Activated CD8-positive, alpha-beta memory T cell treated with anti-CD3 and anti-CD28 coated beads, Interleukin-2, amount 10 ng/mL, durations not matched to agents 7 days and 5 days (primary cell): ENCODE data around the gene ZNF747. TPM values are rescaled to one million over a fixed set of nuclear protein-coding genes. Genes with fewer than 3 reads are reported as not detected.
"Not testable (repeated sequence)": the region's sequence is repeated elsewhere in the genome, so short reads cannot be mapped to it uniquely, and the experiment has no call there.

Experiments used
- ATAC-seq: fragments of 150-1000 bp; cut with Tn5 transposase; one replicate; pipeline ENCODE4 v1.10.0; 2021; ENCODE audit warnings: moderate library complexity
- CTCF ChIA-PET: fragments of 350-600 bp; sonication (Branson Sonifier 250); formaldehyde crosslinking; loops from one replicate; lab custom pipeline; 2021; ENCODE audit warnings: antibody characterized with exemption; lab: Charles Lee
- DNase-seq: peaks from one replicate; pipeline ENCODE4 v3.0.0-alpha.2; 2020
- H3K27ac Mint-ChIP-seq: one replicate; pipeline ENCODE4 v1.8.0; 2021; ENCODE audit warnings: mild to moderate bottlenecking, mixed read lengths
- H3K27me3 Mint-ChIP-seq: one replicate; pipeline ENCODE4 v1.8.0; 2021; ENCODE audit warnings: mixed read lengths
- H3K36me3 Mint-ChIP-seq: one replicate; pipeline ENCODE4 v1.8.0; 2021; ENCODE audit warnings: mild to moderate bottlenecking, mixed read lengths
- H3K4me1 Mint-ChIP-seq: one replicate; pipeline ENCODE4 v1.8.0; 2021; ENCODE audit warnings: mixed read lengths
- H3K4me3 Mint-ChIP-seq: one replicate; pipeline ENCODE4 v1.8.0; 2021; ENCODE audit warnings: mild to moderate bottlenecking, moderate library complexity, mixed read lengths
- H3K9me3 Mint-ChIP-seq: one replicate; pipeline ENCODE4 v1.8.0; 2022; ENCODE audit warnings: low read depth, mixed read lengths
- total RNA-seq, 2 experiments: library from RNA; stranded (reverse); gene quantifications; one replicate each; pipeline ENCODE4 v1.2.3, GENCODE V29; 2021

Gene ZNF747
- total RNA-seq, 2 experiments from 2014 or later = 11.3 to 13.2 TPM

DNA sequence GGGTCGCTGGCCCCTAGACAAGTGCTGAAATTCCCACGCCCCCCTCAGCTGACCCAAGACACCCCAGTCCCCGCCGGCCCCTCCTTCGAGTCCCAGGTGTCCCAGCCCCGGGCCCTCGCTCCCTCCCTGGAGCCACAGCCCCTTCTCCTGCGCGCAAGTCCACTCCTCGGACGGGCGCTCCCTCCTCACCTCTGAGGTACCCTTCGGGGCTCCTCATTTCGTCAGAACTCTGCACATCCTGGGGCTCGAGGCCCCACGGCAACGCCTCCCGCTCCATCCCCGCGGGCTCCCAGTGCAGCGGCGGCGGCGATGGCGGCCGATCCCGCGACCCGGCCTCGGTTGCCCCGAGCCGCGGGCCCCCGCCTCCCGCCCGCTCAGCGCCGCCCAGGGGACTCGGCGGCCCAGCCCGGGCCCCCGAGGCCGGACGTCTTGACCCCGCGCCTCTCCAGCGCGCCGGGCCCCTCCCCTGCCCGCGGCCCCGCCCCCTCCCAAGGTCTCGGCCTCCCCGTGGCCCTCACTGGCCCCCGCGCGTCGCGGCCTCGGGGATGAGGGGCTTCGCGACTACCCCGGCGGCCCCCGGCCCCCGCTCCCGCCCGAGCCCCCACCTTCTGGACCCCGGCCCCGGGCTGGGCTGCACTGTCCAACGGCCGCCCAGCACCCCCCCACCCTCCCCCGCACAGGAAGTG is 8.4 kb downstream of the ZNF747 start, which contains the start of gene ZNF768:
Gene ZNF768, minus strand, starts transcription at position 430 of the 686 bp plus-strand sequence. Its CDS starts 153 bp downstream, at position 277.
- Mint-ChIP-seq H3K36me3 (peaks cover 18% of the 10 kb centered on the region), H3K4me3 (peak within 1 kb of the TSS; percentile 74), H3K9me3 (no peaks in the 10 kb centered on the region), H3K27ac (peak within 1 kb of the TSS; percentile 69), H3K27me3 (no peaks in the 10 kb centered on the region), H3K4me1 (peaks cover 22% of the 10 kb centered on the region)
- CTCF ChIA-PET = interaction anchor here (0.6 to 1.9 kb wide), 11 partner anchors 32 to 361 kb away, joined by 3 to 6 read pairs (median 3); partner anchors contain the start of genes DCTPP1 and ZNF764
- ATAC-seq (peak; percentile 32), DNase-seq (peak; percentile 58)

DNA sequence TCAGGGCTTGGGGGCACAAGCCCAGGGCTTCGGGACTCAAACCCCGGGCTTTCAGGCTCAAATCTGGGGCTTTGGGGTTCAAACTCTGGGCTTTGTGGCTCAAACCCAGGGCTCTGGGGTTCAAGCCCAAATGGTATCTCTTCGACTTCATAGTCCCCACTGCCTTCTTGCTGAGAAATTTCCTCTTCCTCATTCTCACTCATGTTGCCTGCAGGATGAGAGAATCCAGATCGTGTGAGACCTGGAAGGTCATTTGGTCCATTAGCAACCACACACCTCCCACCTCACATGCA is 8.9 kb downstream of the ZNF747 start:
- peaks cover 22% of the 10 kb centered on the region for H3K4me1 Mint-ChIP-seq
- CTCF ChIA-PET = interaction anchor here (1.1 to 1.8 kb wide), 3 partner anchors 45 to 96 kb away, joined by 3 to 5 read pairs (median 4); partner anchors contain the start of gene DCTPP1
- peak overlapping the region; percentile 69 for H3K27ac Mint-ChIP-seq
- H3K9me3 Mint-ChIP-seq = no peaks in the 10 kb centered on the region
- ATAC-seq (no peak), DNase-seq (no peak)
- H3K4me3 Mint-ChIP-seq = peak overlapping the region; percentile 74
- H3K27me3 Mint-ChIP-seq = no peaks in the 10 kb centered on the region
- peaks cover 16% of the 10 kb centered on the region for H3K36me3 Mint-ChIP-seq

DNA sequence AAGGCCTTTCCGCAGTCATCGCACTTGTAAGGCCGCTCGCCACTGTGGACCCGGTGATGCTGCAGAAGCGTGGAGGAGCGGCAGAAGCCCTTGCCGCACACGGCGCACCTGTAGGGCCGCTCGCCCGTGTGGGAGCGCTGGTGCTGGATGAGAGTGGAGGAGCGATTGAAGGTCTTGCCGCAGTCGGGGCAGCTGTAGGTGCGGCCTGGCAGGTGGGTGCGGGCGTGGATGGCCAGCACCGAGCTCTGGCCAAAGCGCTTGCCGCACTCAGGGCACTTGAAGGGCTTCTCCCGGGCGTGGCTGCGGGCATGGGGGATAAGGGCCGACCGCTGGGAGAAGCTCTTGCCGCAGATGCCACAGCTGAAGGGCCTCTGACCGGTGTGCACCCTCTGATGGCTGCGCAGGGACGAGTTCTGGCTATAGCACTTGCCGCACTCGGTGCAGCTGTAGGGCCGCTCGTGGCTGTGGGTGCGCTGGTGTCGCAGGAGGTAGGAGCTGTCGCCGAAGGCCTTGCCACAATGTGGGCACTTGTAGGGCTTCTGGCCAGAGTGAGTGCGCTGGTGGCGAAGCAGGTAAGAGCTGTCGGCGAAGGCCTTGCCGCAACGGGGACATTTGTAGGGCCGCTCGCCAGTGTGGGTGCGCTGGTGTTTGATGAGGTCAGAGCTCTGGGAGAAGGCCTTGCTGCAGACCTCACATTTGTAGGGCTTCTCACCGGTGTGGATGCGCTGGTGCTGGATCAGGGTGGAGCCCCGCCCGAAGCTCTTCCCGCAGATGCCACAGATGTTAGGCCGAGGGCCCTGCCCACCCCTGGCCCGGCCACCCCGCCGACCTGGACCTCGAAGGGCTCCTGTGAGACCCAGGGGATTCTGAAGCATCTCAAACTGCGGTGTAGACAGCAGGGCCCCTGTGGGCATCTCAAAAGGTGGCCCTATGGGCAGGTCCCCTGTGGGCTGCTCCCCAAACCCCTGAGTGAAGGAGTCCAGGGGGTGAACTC is 9.8 kb downstream of the ZNF747 start:
- no peak overlapping the region for H3K27ac Mint-ChIP-seq
- H3K4me3 Mint-ChIP-seq = no peak overlapping the region
- H3K9me3 Mint-ChIP-seq = no peaks in the 10 kb centered on the region
- ATAC-seq (no peak), DNase-seq (no peak)
- CTCF ChIA-PET = interaction anchor here (0.9 to 1.8 kb wide), 4 partner anchors 45 to 95 kb away, joined by 3 to 5 read pairs (median 4); partner anchors contain the start of gene DCTPP1
- H3K27me3 Mint-ChIP-seq = no peaks in the 10 kb centered on the region
- peaks cover 22% of the 10 kb centered on the region for H3K4me1 Mint-ChIP-seq
- peaks cover 21% of the 10 kb centered on the region for H3K36me3 Mint-ChIP-seq

DNA sequence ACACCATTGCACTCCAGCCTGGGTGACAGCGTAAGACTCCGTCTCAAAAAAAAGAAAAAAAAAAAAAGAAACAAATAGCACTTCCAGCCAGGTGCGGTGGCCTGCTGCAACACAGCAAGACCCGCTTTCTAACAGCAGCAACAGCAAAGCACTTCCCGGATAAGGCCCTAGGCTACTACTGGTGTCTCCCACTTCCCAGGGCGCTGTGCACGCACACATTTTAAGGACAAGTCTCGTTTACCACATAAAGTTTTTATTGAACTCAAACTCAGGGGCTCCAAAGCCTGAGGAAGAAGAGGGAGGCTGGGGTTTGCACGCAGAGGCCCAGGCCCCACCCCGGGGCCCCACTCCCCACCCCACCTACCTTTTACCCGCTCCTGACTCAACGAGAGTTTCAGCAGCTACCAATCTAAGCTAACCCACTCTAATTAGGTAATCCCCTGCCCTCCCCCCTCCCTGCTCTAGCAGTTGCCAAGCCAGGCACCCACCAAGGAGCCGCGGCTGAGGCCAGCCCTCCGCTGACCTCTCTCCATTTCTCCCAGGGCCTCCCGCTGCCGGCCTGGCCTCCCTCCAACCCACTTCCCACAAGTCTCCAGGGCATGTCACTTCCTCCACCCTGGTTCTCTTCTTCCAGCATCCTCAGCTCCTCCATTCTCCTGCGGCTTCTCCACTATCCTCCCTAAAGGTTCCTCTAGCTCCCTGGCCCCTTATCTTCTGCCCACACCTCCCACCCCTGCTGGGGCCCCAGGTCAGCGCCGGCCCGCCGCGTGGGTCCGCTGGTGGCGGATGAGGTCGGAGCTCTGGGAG is 10.7 kb downstream of the ZNF747 start:
- no peak overlapping the region for H3K27ac Mint-ChIP-seq
- no peaks in the 10 kb centered on the region for H3K9me3 Mint-ChIP-seq
- ATAC-seq (no peak), DNase-seq (no peak)
- H3K36me3 Mint-ChIP-seq = peaks cover 30% of the 10 kb centered on the region
- H3K27me3 Mint-ChIP-seq = no peaks in the 10 kb centered on the region
- CTCF ChIA-PET = interaction anchor here (0.9 to 1.8 kb wide), 2 partner anchors 54 to 74 kb away, joined by 3 to 5 read pairs; no protein-coding TSS in a partner anchor
- H3K4me1 Mint-ChIP-seq = peaks cover 27% of the 10 kb centered on the region
- H3K4me3 Mint-ChIP-seq = no peak overlapping the region

DNA sequence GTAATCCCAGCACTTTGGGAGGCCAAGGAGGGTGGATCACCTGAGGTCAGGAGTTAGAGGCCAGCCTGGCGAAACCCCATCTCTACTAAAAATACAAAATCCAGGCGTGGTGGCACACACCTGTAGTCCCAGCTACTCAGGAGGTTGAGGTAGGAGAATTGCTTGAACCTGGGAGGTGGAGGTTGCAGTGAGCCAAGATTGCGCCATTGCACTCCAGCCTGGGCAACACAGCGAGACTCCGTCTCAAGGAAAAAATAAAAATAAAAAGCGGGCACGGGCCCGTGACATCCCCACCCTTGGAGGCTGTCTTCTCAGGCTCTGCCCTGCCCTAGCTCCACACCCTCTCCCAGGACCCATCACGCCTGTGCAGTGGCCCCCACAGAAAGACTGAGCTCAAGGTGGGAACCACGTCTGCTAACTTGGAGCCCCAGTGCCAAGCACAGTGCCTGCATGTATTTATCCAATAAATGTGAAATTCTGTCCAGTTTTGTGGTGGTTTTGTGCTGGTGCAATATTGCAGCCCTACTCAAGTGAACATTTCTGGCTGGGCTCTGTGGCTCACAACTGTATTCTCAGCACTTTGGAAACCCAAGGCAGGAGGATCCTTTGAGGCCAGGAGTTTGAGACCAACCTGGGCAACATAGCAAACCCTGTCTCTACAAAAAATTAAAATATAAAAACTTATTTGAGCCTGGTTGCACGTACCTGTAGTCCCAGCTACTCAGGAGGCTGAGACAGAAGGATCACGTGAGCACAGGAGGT is 11.8 kb downstream of the ZNF747 start:
- H3K4me3 Mint-ChIP-seq = not testable (repeated sequence)

DNA sequence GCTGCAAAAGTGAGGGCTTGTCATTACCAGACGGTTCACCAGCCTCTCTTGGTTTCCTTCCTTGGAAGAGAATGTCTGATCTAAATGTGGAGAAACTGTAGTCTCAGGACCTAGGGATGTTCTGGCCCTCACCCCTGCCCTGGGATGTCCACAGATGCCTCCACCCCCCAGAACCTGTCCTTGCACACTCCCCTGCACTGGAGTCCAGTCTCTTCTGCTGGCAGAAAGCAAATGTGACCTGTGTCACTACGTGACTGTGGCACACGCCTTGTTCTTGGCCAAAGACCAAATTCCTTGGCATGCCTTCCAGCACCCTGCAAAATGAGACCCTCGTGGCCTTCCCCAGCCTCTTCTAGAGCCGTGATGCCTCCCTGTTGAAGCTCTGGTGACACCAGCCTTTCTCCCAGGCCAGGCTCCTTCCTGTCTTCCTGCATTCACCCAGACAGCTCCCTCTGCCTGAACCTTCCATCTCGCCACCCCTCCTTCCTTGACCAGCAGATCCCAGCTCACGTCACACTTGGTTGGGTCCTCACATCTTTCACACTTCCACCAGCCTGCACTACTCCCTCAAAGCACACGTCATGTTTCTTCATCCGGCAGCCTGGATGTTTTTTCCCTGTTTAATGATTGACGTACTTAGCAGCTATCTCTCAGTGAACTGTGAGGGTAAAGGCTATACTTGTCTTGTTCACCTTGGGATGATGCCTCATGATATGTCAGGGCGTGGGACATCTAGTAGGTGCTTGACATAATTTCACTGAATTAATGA is 12.6 kb downstream of the ZNF747 start:
- Mint-ChIP-seq H3K27me3 (no peaks in the 10 kb centered on the region), H3K9me3 (no peaks in the 10 kb centered on the region), H3K4me1 (peaks cover 26% of the 10 kb centered on the region), H3K27ac (peak overlapping the region; percentile 25), H3K36me3 (peaks cover 46% of the 10 kb centered on the region), H3K4me3 (no peak overlapping the region)
- no peak for ATAC-seq
- no peak for DNase-seq
- CTCF ChIA-PET = interaction anchor here (1.3 kb wide), 1 partner anchor 92 kb away, joined by 5 read pairs; the partner anchor contains the start of gene DCTPP1

More for the DNA sequence above, 11.8 kb downstream of the ZNF747 start:
- H3K9me3 Mint-ChIP-seq, ATAC-seq, H3K27me3 Mint-ChIP-seq, DNase-seq: not testable (repeated sequence)
- Mint-ChIP-seq H3K36me3 (peaks cover 38% of the 10 kb centered on the region), H3K4me1 (peaks cover 25% of the 10 kb centered on the region), H3K27ac (peak overlapping the region; percentile 54)
- CTCF ChIA-PET = interaction anchor here (0.9 to 1.3 kb wide), 2 partner anchors 24 to 93 kb away, joined by 4 to 5 read pairs; partner anchors contain the start of gene DCTPP1

DNA sequence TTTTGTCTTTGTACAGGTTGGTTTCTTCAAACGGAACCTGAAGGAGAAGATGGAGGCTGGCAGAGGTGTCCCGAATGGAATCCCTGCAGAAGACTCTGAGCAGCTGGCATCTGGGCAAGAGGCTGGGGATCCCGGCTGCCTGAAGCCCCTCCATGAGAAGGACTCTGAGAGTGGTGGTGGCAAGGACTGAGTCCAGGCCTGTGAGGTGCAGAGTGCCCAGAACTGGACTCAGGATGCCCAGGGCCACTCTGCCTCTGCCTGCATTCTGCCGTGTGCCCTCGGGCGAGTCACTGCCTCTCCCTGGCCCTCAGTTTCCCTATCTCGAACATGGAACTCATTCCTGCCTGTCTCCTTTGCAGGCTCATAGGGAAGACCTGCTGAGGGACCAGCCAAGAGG is 13.2 kb downstream of the ZNF747 start:
- peaks cover 31% of the 10 kb centered on the region for H3K4me1 Mint-ChIP-seq

DNA sequence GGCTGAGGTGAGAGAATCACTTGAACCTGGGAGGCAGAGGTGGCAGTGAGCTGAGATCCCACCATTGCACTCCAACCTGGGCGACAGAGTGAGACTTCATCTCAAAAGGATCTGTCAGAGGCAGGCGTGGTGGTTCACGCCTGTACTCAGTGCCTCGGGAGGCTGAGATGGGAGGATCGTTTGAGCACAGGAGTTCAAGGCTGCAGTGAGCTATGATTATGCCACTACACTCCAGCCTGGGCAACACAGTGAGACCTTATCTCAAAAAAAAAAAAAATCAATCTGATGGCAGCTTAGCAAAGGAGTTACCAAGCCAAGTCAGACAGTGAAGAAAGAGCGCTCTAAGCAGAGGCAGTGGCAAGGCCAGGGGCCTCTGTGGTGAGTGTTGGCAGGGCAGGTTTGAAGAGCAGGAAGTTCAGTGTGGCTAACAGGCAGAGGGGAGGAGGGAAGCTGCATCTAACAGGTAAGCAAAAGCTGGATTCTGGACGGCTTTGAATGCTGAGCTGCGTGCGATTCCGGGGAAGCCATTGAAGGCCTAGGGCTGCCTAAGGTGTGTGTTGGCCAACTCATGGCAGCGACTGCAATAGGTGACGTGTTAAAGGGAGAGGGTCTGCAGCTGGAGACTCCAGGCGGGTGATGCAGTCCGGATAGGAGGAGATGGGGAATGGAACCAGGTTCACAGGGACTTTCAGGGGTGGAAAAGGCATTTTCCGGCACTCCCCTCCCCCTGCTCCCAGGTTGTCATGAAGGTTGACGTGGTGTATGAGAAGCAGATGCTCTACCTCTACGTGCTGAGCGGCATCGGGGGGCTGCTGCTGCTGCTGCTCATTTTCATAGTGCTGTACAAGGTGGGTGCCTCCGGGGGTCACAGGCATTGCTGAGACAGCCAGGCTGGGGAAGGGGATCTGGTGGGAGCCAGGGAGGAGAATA is 15.3 kb downstream of the ZNF747 start:
- Mint-ChIP-seq H3K4me3 (no peak overlapping the region), H3K9me3 (no peaks in the 10 kb centered on the region), H3K27me3 (no peaks in the 10 kb centered on the region), H3K4me1 (peaks cover 37% of the 10 kb centered on the region), H3K36me3 (peaks cover 69% of the 10 kb centered on the region), H3K27ac (peak overlapping the region; percentile 63)
- ATAC-seq (no peak), DNase-seq (no peak)
- CTCF ChIA-PET = interaction anchor here (0.7 to 1.2 kb wide), 3 partner anchors 70 to 96 kb away, joined by 3 read pairs; partner anchors contain the start of gene DCTPP1

More for the DNA sequence above, 13.2 kb downstream of the ZNF747 start:
- DNase-seq (no peak), ATAC-seq (no peak)
- Mint-ChIP-seq H3K36me3 (peaks cover 52% of the 10 kb centered on the region), H3K27ac (no peak overlapping the region), H3K9me3 (no peaks in the 10 kb centered on the region), H3K4me3 (no peak overlapping the region), H3K27me3 (no peaks in the 10 kb centered on the region)
- CTCF ChIA-PET = no interaction called here

DNA sequence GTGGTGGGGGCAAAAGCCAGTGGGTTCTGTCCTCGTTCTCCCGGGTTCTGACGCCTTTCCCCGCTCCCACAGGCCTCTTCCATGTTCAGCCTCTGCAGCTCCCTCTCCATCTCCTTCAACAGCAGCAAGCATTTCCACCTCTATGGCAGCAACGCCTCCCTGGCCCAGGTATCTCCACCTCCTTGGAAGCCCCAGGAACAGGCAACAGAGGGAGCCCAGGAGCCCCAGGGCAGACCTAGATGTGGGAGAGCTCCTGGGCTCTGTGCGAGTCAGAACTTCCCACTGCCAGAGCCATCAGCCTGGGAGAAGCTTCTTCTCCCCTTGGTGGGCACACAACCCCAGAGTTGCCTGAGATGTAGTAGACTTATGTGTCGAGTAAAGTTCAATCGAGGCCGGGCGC is 16.1 kb downstream of the ZNF747 start:
- H3K27me3 Mint-ChIP-seq = no peaks in the 10 kb centered on the region

DNA sequence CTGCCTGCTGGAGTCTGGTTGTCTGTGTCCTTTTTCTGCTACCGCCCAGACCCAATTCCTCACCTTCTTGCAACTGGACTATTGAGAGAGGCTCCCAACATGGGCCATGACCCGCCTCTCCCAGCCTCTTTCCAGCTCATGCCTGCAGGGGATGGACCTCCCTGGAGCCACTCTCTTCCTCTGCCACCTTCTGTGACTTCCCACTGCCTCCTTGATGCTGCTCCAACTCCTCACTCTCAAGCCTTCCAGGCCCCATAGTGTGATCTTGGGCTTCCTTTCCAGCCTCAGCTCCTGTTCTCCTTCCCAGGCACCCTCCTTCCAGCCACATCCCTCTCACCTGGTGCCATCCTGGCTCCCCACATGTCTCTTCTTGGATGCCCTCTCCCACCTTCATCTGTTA is 19.4 kb downstream of the ZNF747 start:
- peaks cover 42% of the 10 kb centered on the region for H3K4me1 Mint-ChIP-seq
- no peak overlapping the region for H3K4me3 Mint-ChIP-seq
- H3K27ac Mint-ChIP-seq = peak overlapping the region; percentile 7
- no peak for ATAC-seq
- no peaks in the 10 kb centered on the region for H3K9me3 Mint-ChIP-seq
- no peaks in the 10 kb centered on the region for H3K27me3 Mint-ChIP-seq
- H3K36me3 Mint-ChIP-seq = peaks cover 86% of the 10 kb centered on the region
- DNase-seq = no peak
- CTCF ChIA-PET = interaction anchor here (0.7 kb wide), 1 partner anchor 10 kb away, joined by 3 read pairs; no protein-coding TSS in a partner anchor

More for the DNA sequence above, 16.1 kb downstream of the ZNF747 start:
- H3K9me3 Mint-ChIP-seq = no peaks in the 10 kb centered on the region
- H3K4me3 Mint-ChIP-seq = no peak overlapping the region
- peaks cover 74% of the 10 kb centered on the region for H3K36me3 Mint-ChIP-seq
- CTCF ChIA-PET = interaction anchor here (1.2 to 1.3 kb wide), 3 partner anchors 53 to 97 kb away, joined by 3 read pairs; partner anchors contain the start of genes DCTPP1 and ZNF688
- H3K4me1 Mint-ChIP-seq = peaks cover 37% of the 10 kb centered on the region
- H3K27ac Mint-ChIP-seq = peak overlapping the region; percentile 63
- DNase-seq (no peak), ATAC-seq (no peak)
